Activated T-cell treated with anti-CD3 and anti-CD28 coated beads, Interleukin-2, amount 50 U/mL, for 1 hour (primary cell): ENCODE measurements around the gene SCN2A.
"Not testable (repeated sequence)": the region's sequence is repeated elsewhere in the genome, so short reads cannot be mapped to it uniquely, and the experiment has no call there.

Source experiments
- DNase-seq: peaks from one replicate; pipeline ENCODE4 v3.0.0-alpha.2; 2020

SCN2A gene

DNA sequence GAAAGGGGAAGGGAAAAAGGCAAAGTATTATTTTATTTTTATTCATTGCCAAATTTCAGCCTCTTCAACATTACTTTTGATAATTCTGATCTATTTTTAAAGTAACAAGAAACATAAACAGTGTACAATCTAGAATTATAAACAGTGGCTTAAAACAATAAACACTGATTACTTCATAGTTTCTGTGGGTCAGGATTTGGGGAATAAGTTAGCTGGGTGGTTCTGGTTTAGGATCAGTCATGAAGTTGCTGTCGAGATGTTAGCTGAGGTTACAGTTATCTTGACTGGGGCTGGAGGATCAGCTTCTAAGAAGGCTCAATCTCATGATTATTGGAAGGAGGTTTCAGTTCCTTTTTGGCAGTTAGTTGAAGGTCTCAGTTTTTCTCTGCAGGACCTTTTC, 109.2 kb downstream of the SCN2A start:
- no peak for DNase-seq

DNA sequence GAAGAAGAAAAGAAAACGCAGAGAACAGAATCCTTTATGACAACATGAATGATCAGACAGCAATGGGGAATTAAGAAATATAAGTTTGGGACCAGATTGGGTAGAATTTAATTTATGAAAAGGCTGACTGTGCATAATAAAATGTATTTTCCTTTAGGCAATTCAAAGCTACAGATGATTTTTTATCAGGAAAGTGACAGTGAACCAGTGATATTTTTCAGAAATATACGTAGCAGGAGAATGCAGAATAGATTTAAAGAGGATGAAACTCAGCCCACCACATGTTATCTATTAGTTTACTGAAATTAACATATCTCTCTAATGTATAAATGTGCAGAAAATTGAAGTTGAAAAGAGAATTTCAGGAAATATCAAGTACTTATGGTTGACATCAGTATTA, 110.0 kb downstream of the SCN2A start:
- no peak for DNase-seq

DNA sequence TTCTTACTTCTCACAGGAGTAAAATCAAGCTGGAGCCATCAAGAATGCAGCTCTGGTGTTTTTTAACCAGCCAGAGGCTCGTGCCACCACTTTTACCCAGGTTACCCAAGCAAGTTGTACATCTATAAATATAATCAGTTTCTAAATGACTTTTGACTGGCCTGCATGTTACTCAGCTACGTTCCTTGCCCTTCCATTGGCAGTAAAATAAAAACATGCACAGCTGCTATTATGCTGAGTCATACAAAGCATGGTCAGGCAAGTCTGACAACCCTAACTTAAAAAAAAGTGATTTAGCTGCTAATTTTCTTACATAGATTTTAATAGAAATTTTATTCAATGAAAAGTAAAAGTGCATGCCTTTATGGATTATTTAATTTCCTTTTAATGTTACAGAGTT, 118.5 kb downstream of the SCN2A start:
- DNase-seq, result no peak

DNA sequence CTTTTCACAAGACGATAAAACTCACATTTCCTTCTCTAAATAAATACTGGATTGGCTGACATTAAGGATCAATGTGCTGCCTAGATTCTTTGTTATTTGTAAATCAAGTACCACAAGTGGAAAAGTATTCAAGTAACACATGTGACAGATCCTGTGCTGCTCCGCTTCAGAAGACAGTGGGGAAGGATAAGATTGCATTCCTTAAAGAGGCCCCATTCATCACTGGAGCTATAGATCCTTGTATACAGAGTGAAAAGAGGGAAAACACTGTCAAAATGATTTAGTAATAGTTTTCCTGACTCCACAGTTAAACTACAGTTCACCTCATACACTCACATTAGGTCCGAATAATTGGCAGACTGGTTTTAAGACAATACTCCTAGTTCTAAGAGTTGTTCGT, 122.3 kb downstream of the SCN2A start:
- no peak for DNase-seq

- DNase-seq, result no peak
Observed at GRCh38 chr2:165369131-165369897, 130.1 kb downstream of the SCN2A start.

DNA sequence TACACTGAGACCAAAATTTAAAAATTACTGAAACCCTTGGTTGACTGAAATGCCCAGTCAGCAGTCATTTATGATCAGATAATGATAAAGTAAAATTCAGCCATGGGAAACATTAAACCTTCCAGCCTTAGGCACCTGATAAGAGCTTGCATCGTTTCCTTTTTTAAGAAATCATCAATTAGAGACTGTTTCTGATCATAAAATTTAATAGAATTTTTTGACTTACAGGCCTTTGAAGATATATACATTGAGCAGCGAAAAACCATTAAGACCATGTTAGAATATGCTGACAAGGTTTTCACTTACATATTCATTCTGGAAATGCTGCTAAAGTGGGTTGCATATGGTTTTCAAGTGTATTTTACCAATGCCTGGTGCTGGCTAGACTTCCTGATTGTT, 130.7 kb downstream of the SCN2A start:
- no peak for DNase-seq

- no peak for DNase-seq
Observed at GRCh38 chr2:165371356-165371755, 132.1 kb downstream of the SCN2A start.

DNA sequence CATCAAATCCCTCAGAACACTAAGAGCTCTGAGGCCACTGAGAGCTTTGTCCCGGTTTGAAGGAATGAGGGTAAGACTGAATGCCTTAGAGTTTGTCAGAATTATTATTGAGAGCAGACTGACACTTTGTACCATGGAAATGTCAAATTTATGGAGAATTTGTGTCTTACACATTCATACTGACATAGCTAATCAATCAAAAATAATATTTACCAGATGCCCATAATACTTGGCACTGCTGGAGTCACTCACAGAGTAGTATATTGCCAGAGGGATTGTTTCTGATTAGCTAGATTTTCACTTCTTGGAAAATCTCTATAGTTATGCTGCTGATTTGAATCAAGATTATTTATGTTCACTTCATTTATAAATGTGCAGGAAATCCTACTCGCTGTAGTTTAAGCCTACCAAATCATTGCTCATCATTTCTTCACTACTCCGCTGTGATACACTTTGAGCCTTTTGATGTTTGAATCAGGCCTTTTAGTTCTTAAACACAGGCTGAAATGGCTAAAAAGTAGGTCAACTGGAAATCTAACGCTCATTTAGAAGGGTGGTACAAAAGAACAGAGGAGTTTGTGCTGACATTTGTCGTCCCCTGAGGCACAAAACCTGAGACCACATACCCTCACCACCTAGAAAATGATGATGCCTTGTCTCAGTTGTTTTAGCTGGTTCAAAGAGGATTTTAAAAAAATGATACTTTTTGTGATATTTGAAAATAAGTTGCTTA, 134.2 kb downstream of the SCN2A start:
- no peak for DNase-seq

DNA sequence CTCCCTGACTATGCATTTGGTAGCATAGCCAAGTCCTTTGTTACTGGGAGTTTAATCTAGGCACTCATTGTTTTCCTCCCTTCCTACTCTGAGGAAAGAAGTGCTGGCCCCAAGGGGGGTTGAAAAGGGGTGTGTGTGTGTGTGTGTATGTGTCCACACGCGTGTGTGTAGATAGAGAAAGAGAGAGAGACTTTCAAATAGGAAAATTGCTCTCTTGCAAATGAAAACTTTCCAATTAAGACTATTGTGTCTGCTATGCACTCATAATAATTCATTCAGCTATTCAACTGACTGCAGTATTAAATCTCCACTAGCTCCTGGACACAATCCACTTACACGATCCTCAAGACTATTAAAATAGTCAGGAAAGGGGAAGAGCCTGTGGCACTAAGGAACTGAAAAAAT, 137.4 kb downstream of the SCN2A start:
- DNase-seq, result no peak

DNA sequence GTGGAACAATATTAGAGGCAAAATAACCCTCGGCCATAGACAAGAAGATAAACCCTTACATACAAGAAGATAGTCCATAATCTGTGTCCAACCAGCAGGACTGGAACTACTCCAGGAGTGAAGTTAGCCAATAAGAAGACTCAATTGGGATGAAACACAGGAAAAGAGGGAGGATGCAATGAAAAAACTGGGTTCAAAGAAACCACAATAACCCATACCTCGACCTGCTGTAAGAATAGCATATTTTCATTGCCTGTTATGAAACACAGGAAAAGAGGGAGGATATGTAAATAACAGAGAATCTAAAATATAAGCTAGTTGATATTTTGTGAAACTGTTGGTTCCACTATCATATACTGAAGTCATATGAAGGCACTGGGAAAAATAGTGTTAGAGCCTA, 143.1 kb downstream of the SCN2A start:
- no peak for DNase-seq

DNA sequence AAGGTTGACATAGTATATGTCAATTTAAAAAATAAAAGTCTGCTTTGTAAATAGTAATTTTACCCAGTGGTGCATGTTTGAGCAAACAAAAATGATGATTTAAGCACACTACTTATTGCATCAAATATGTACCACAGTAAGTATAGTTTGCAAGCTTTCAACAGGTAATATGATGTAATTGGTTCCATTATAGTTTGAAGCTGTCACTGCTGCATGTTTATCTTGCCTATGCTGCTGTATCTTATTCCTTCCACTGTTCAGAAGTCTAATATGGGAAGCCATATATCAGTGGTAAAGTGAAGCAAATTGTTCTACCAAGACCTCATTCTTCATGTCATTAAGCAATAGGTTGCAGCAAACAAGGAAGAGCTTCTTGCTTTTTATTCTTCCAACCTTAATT, 151.7 kb downstream of the SCN2A start:
- no peak for DNase-seq

GRCh38 chr2:165391791-165392190, 152.6 kb downstream of the SCN2A start:
- DNase-seq, result no peak

- not testable (repeated sequence) for DNase-seq
Observed at GRCh38 chr2:165398603-165399002, 159.4 kb downstream of the SCN2A start.

GRCh38 chr2:165401285-165401852, 162.2 kb downstream of the SCN2A start:
- no peak for DNase-seq

DNA sequence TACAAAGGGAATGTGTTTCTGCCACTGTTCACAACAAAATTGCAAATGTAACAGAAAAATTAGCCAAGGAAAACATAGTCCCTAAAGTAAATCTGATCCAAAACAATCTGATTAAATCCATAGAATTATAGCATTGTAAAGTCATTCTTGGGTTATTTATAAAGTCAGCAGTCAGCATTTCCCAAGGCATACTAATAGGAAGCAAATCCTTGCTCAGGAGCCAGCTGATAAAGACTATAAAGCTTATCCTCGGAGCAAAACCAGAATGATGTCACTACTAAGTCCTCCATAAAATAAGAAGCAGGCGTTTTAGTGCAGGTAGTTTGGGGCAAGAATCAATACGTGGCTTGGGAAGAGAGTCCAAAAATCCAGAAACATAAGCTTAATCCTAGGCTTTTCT, 162.9 kb downstream of the SCN2A start:
- no peak for DNase-seq

GRCh38 chr2:165406173-165406572, 167.0 kb downstream of the SCN2A start:
- DNase-seq, result no peak

DNA sequence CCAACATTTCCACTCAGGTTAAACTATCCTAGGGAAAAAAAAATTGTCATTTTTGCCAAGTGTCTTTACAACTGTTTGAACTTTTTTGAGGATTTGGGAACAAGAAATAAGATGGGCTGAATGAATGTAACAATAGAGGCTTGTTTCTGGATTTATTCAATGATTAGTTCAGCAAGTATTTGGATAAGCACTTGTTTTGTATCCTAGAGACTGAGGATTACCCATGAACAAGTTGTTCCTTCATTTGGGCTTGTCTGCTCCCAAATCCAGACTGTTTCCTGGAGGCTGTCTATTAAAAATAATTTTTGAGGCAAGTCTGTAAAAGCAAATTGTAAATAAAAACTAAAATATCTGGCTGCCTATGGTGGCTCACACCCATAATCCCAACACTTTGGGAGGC, 168.3 kb downstream of the SCN2A start:
- no peak for DNase-seq

GRCh38 chr2:165408186-165408585, 169.0 kb downstream of the SCN2A start:
- DNase-seq, result no peak

DNA sequence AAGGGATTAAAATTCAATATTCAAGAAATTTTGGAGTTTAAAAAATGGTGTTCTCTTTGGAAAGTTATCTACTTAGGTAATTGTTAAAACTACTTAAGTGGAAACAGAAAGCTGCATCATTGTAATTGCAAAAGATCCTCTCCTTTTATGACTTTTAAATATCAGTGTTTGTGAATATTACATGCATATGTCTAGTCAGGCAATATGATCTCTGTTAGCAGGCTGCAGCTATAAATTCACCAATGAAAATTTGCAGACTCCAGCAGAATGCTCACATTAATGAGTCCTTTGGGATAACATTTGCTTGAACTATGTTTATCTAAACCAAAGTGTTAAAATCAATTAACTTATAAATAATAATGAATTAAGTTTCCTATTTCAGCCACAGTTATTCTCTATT, 171.1 kb downstream of the SCN2A start:
- no peak for DNase-seq

- DNase-seq, result no peak
Observed at GRCh38 chr2:165414187-165414586, 175.0 kb downstream of the SCN2A start.

DNA sequence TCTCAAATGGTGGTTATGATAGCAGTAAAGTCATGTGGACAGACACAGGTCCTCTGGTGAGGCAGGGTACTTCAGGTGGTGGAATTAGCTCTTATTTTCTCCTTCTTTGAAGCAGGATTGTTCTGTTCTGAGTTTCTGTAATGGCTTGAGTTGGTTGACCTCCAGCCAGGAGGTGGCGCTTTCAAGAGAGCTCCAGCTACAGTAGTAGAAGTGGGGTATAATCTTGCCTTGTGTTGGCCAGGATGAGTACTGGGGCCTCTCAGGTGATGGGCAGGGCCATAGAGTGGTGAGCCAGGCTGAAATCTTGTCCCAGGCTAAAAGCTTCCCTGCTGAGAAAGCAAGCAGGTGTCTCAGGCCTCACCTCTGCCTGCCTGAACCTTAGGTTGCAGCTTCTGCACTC, 177.8 kb downstream of the SCN2A start:
- DNase-seq, result no peak

DNA sequence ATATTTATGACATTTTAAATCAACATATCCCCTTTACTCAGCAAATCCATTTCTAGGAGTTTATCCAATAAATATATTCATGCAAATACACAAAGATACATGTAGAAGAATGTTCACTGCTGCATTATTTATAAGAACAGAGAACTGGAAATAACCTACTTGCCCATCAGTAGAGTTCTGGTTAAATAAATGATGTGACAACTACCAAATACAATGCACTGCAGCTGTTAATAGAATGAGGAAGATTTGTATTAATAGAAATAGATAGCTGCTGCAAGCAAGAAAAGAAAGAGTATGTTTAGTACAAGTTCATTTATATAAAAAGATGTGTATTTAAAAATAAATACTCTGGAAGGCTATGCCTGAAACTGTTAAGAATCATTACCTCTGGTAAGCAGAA, 181.0 kb downstream of the SCN2A start:
- no peak for DNase-seq

DNA sequence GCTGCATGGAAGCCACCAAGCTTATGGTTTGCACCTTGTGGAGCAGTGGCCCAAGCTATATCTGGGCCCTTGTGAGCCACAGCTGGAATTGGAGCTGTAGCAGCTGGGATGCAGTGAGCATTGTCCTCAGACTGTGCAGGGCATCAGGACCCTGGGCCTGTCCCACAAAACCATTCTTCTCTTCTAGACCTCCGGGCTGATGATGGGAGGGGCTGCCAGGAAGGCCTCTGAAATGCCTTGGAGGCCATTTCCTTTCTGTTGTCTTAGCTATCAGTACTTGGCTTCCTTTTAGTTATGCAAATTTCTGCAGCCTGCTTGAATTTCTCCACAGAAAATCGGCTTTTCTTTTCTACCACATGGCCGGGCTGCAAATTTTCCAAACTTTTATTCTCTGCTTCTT, 183.9 kb downstream of the SCN2A start:
- no peak for DNase-seq

- DNase-seq, result no peak
Observed at GRCh38 chr2:165425556-165425955, 186.3 kb downstream of the SCN2A start.
